Myocyte (in vitro differentiated cells): Measurements from ENCODE around the gene ACSS2. TPM values are rescaled to one million over a fixed set of nuclear protein-coding genes. Genes with fewer than 3 reads are reported as not detected.

ENCODE experiments used
- DNase-seq: peaks from one replicate; pipeline ENCODE4 v3.0.0-alpha.2; 2012; ENCODE audit warnings: low read depth
- polyA plus RNA-seq: library from polyadenylated mRNA; unstranded; fragments of >200 nt; gene quantifications from one replicate; pipeline ENCODE4 v1.2.1, GENCODE V29; 2012; ENCODE audit warnings: missing spikeins
- total RNA-seq: library from RNA; depleted of rRNA; stranded (reverse); fragments of >200 nt; gene quantifications from 2 replicates; pipeline ENCODE4 v1.2.3, GENCODE V29; 2014

The ACSS2 gene
- 40.4 and 43.6 TPM in 2 replicates for total RNA-seq
- polyA plus RNA-seq: 20.1 TPM

- DNase-seq: peak; percentile 94
Observed at GRCh38 chr20:34876406-34877282, at the start of gene ACSS2. ACSS2 (plus strand) TSS chr20:34876612; CDS start chr20:34876646, 34 bp downstream.

- DNase-seq: no peak
Observed at GRCh38 chr20:34829191-34829590, 47.2 kb upstream of the ACSS2 start.

- no peak for DNase-seq
Observed at GRCh38 chr20:34831936-34832335, 44.5 kb upstream of the ACSS2 start.

GRCh38 chr20:34834459-34834893 is 41.9 kb upstream of the ACSS2 start:
- DNase-seq: peak; percentile 43

GRCh38 chr20:34842143-34842542 is 34.3 kb upstream of the ACSS2 start:
- DNase-seq: no peak

GRCh38 chr20:34843421-34843820 is 33.0 kb upstream of the ACSS2 start:
- no peak for DNase-seq

GRCh38 chr20:34848597-34848996 is 27.8 kb upstream of the ACSS2 start:
- no peak for DNase-seq

- DNase-seq: no peak
Observed at GRCh38 chr20:34849778-34850177, 26.6 kb upstream of the ACSS2 start.

- DNase-seq: peak; percentile 61
Observed at GRCh38 chr20:34850969-34851368, 25.4 kb upstream of the ACSS2 start.

- no peak for DNase-seq
Observed at GRCh38 chr20:34852298-34852697, 24.1 kb upstream of the ACSS2 start.

- no peak for DNase-seq
Observed at GRCh38 chr20:34859367-34859766, 17.0 kb upstream of the ACSS2 start.

GRCh38 chr20:34859826-34860545 is 16.4 kb upstream of the ACSS2 start:
- DNase-seq: no peak

GRCh38 chr20:34861386-34862084 is 14.9 kb upstream of the ACSS2 start:
- DNase-seq: peak; percentile 68

- no peak for DNase-seq
Observed at GRCh38 chr20:34862724-34863123, 13.7 kb upstream of the ACSS2 start.

- no peak for DNase-seq
Observed at GRCh38 chr20:34863421-34863965, 12.9 kb upstream of the ACSS2 start.

GRCh38 chr20:34864216-34864615 is 12.2 kb upstream of the ACSS2 start:
- DNase-seq: no peak

- no peak for DNase-seq
Observed at GRCh38 chr20:34871320-34871926, 5.0 kb upstream of the ACSS2 start.

- no peak for DNase-seq
Observed at GRCh38 chr20:34871966-34872621, 4.3 kb upstream of the ACSS2 start.

GRCh38 chr20:34872622-34873224 is 3.7 kb upstream of the ACSS2 start, which contains the start of gene GGT7:
GGT7 (minus strand) TSS chr20:34872856; CDS start chr20:34872815, 41 bp downstream.
- DNase-seq: peak; percentile 76

- no peak for DNase-seq
Observed at GRCh38 chr20:34873583-34874093, 2.8 kb upstream of the ACSS2 start.
